H1 (cell line): ENCODE results near the gene CMKLR1. TPM values are rescaled to one million over a fixed set of nuclear protein-coding genes. Genes with fewer than 3 reads are reported as not detected.

ENCODE experiments used
- CTCF ChIA-PET: fragments of 300-600 bp; sonication (Branson Sonifier 250); formaldehyde crosslinking; loops from one replicate; lab custom pipeline; 2021; ENCODE audit not compliant: partially characterized antibody; lab: Charles Lee
- POLR2A ChIA-PET: fragments of 300-600 bp; sonication (Branson Sonifier 250); formaldehyde crosslinking; loops from one replicate; lab custom pipeline; 2021; ENCODE audit warnings: inconsistent platforms; ENCODE audit not compliant: partially characterized antibody; lab: Charles Lee
- DNase-seq, 2 experiments: peaks; one replicate each; pipeline versions ENCODE4 v3.0.0 to v3.0.0-alpha.2; 2010 to 2022; ENCODE audit warnings: low spot score in 2 of 2, low read depth in 1 of 2, mixed read lengths in 1 of 2
- FAIRE-seq: peaks from 2 replicates; lab custom pipeline; 2011; peaks lifted over from hg19 to GRCh38; lab: Jason Lieb, UNC
- H2AFZ ChIP-seq: 2 replicates; pipeline ENCODE4 v1.8.1; 2012; ENCODE audit warnings: low read length, inconsistent platforms
- H2AK5ac ChIP-seq: 2 replicates; pipeline ENCODE4 v1.6.1; 2013; ENCODE audit warnings: low read depth, low read length
- H2BK120ac ChIP-seq: replicated peaks from 2 replicates; pipeline ENCODE3; 2013; ENCODE audit warnings: low read depth, low read length, inconsistent platforms
- H2BK12ac ChIP-seq: 2 replicates; pipeline ENCODE4 v1.6.1; 2013; ENCODE audit warnings: low read depth, low read length
- H2BK15ac ChIP-seq: 2 replicates; pipeline ENCODE4 v1.6.1; 2013; ENCODE audit warnings: low read length
- H2BK20ac ChIP-seq: 2 replicates; pipeline ENCODE4 v1.6.1; 2013; ENCODE audit warnings: low read length
- H2BK5ac ChIP-seq: 2 replicates; pipeline ENCODE4 v1.6.1; 2013; ENCODE audit warnings: low read depth, low read length
- H3K14ac ChIP-seq: 2 replicates; pipeline ENCODE4 v1.6.1; 2013; ENCODE audit warnings: inconsistent platforms; ENCODE audit not compliant: insufficient read length
- H3K18ac ChIP-seq: 2 replicates; pipeline ENCODE4 v1.6.1; 2013; ENCODE audit warnings: low read length; ENCODE audit errors: extremely low read depth
- H3K23ac ChIP-seq: 2 replicates; pipeline ENCODE4 v1.6.1; 2013; ENCODE audit warnings: inconsistent platforms; ENCODE audit not compliant: insufficient read length
- H3K23me2 ChIP-seq: 2 replicates; pipeline ENCODE4 v1.6.1; 2013; ENCODE audit warnings: low read depth, low read length
- H3K27ac ChIP-seq: 2 replicates; pipeline ENCODE4 v1.6.1; 2011; ENCODE audit warnings: low read depth, low read length, inconsistent platforms
- H3K27me3 ChIP-seq, 4 experiments: replicated peaks in 1 of 4; 1 replicate in 1 of 4; 2 replicates in 3 of 4; pipeline versions ENCODE4 v1.6.1 to v1.8.1; 2011 to 2013; ENCODE audit warnings: low read length in 3 of 4, mild to moderate bottlenecking in 3 of 4, inconsistent platforms in 2 of 4, mixed read lengths in 2 of 4, moderate library complexity in 1 of 4; ENCODE audit not compliant: control insufficient read depth in 3 of 4, insufficient read depth in 3 of 4; ENCODE audit errors: extremely low read depth in 1 of 4
- H3K36me3 ChIP-seq, 4 experiments: 2 replicates each; pipeline versions ENCODE4 v1.6.1 to v1.8.1; 2011 to 2013; ENCODE audit warnings: mild to moderate bottlenecking in 4 of 4, low read length in 3 of 4, moderate library complexity in 2 of 4, control low read depth in 1 of 4, inconsistent platforms in 1 of 4; ENCODE audit not compliant: insufficient read depth in 4 of 4, control insufficient read depth in 2 of 4
- H3K4ac ChIP-seq: replicated peaks from 2 replicates; pipeline ENCODE3; 2013; ENCODE audit warnings: low read length, low read depth, mixed read lengths, inconsistent platforms; ENCODE audit not compliant: insufficient read length
- H3K4me1 ChIP-seq, 4 experiments: replicated peaks in 1 of 4; 1 replicate in 1 of 4; 2 replicates in 3 of 4; pipeline versions ENCODE4 v1.6.1 to v1.8.1; 2011 to 2013; ENCODE audit warnings: low read length in 3 of 4, inconsistent platforms in 2 of 4, mixed read lengths in 1 of 4; ENCODE audit not compliant: insufficient read depth in 4 of 4, control insufficient read depth in 3 of 4
- H3K4me2 ChIP-seq, 2 experiments: 2 replicates each; pipeline versions ENCODE4 v1.6.1 to v1.8.1; 2011 to 2013; ENCODE audit warnings: low read depth in 2 of 2, low read length in 2 of 2, control low read depth in 1 of 2, inconsistent platforms in 1 of 2, mild to moderate bottlenecking in 1 of 2; ENCODE audit not compliant: insufficient read depth in 1 of 2
- H3K4me3 ChIP-seq, 4 experiments: fragments of 200-600, 300-600 bp in 1 of 4; sonication (generic), shearing (Covaris generic), sonication (Bioruptor Twin) in 1 of 4; 2 replicates each; pipeline versions ENCODE4 v1.5.1 to v1.8.1; 2011 to 2016; ENCODE audit warnings: low read length in 4 of 4, low read depth in 3 of 4, control low read depth in 2 of 4, inconsistent platforms in 2 of 4, mild to moderate bottlenecking in 2 of 4, mixed read lengths in 1 of 4, moderate library complexity in 1 of 4; ENCODE audit not compliant: insufficient read depth in 2 of 4; ENCODE audit errors: extremely low read depth in 1 of 4
- H3K56ac ChIP-seq: replicated peaks from 2 replicates; pipeline ENCODE3; 2013; ENCODE audit warnings: low read depth, mild to moderate bottlenecking, mixed read lengths, low read length, inconsistent platforms; ENCODE audit not compliant: insufficient read length
- H3K79me1 ChIP-seq: 2 replicates; pipeline ENCODE4 v1.6.1; 2013; ENCODE audit warnings: low read depth, low read length, control low read depth
- H3K79me2 ChIP-seq, 2 experiments: 2 replicates each; pipeline versions ENCODE4 v1.6.1 to v1.8.1; 2012 to 2013; ENCODE audit warnings: low read length in 2 of 2, mild to moderate bottlenecking in 2 of 2, inconsistent platforms in 1 of 2; ENCODE audit not compliant: insufficient read depth in 2 of 2, control insufficient read depth in 1 of 2
- H3K9ac ChIP-seq, 4 experiments: replicated peaks in 1 of 4; 1 replicate in 1 of 4; 2 replicates in 3 of 4; pipeline versions ENCODE4 v1.6.1 to v1.8.1; 2011 to 2013; ENCODE audit warnings: low read depth in 3 of 4, low read length in 3 of 4, control low read depth in 2 of 4, mild to moderate bottlenecking in 2 of 4, moderate library complexity in 2 of 4, inconsistent platforms in 1 of 4; ENCODE audit errors: extremely low read depth in 1 of 4
- H3K9me3 ChIP-seq, 2 experiments: 2 replicates each; pipeline versions ENCODE4 v1.6.1 to v1.8.1; 2012 to 2013; ENCODE audit warnings: mild to moderate bottlenecking in 2 of 2, moderate library complexity in 2 of 2, control low read depth in 1 of 2, inconsistent platforms in 1 of 2, low read depth in 1 of 2, low read length in 1 of 2, mixed read lengths in 1 of 2; ENCODE audit not compliant: insufficient read depth in 2 of 2
- H4K20me1 ChIP-seq, 2 experiments: replicated peaks in 1 of 2; 2 replicates each; pipeline versions ENCODE3 to v1.8.1; 2011 to 2013; ENCODE audit warnings: inconsistent platforms in 2 of 2, low read length in 2 of 2, mild to moderate bottlenecking in 1 of 2; ENCODE audit not compliant: insufficient read depth in 2 of 2, control insufficient read depth in 1 of 2
- H4K5ac ChIP-seq: 2 replicates; pipeline ENCODE4 v1.6.1; 2013; ENCODE audit warnings: low read length, low read depth, mixed read lengths, inconsistent platforms; ENCODE audit not compliant: insufficient read length
- H4K8ac ChIP-seq: 2 replicates; pipeline ENCODE4 v1.8.0; 2013; ENCODE audit warnings: mild to moderate bottlenecking, moderate library complexity, low read length, inconsistent platforms; ENCODE audit not compliant: insufficient read depth; ENCODE audit errors: extremely low read depth
- H4K91ac ChIP-seq: replicated peaks from 2 replicates; pipeline ENCODE3; 2013; ENCODE audit warnings: low read length, mixed read lengths, inconsistent platforms; ENCODE audit not compliant: insufficient read length
- ATF2 ChIP-seq: IDR thresholded peaks from 2 replicates; pipeline ENCODE4 v1.6.1; 2012; ENCODE audit warnings: low read length, inconsistent platforms
- CTCF ChIP-seq, 3 experiments: IDR thresholded peaks; 1 replicate in 2 of 3; 2 replicates in 1 of 3; pipeline versions ENCODE4 v1.5.1 to v1.6.1; 2011; ENCODE audit warnings: low read length in 3 of 3, mild to moderate bottlenecking in 3 of 3, inconsistent platforms in 2 of 3, low read depth in 1 of 3, moderate library complexity in 1 of 3; ENCODE audit not compliant: insufficient read depth in 1 of 3; ENCODE audit errors: control extremely low read depth in 1 of 3
- FOSL1 ChIP-seq: IDR thresholded peaks from 2 replicates; pipeline ENCODE4 v1.6.1; 2011; ENCODE audit warnings: mild to moderate bottlenecking, low read depth, low read length, moderate library complexity; ENCODE audit not compliant: insufficient read depth
- SUZ12 ChIP-seq: fragments of 200-600 bp; sonication (generic); IDR thresholded peaks from 2 replicates; pipeline ENCODE4 v1.6.1; 2012; ENCODE audit warnings: mild to moderate bottlenecking, inconsistent platforms, low read length, moderate library complexity, mixed read lengths
- TEAD4 ChIP-seq: IDR thresholded peaks from 2 replicates; pipeline ENCODE4 v1.6.1; 2012; ENCODE audit warnings: low read depth, low read length, inconsistent platforms, mixed read lengths
- USF2 ChIP-seq: IDR thresholded peaks from 2 replicates; pipeline ENCODE4 v1.6.1; 2011; ENCODE audit warnings: low read length, improper control_type of control experiment
- WGBS, 2 experiments: shearing (Covaris generic) in 1 of 2; methylation state at CpG; one replicate each; pipeline versions ENCODE4 v1.1.6 to v1.1.7; 2013 to 2015; ENCODE audit warnings: low lambda C conversion rate in 2 of 2, mixed read lengths in 2 of 2, inconsistent platforms in 1 of 2, low coverage in 1 of 2, missing lambda C conversion rate in 1 of 2; ENCODE audit not compliant: insufficient replicate concordance in 2 of 2, insufficient coverage in 1 of 2, insufficient read length in 1 of 2; ENCODE audit errors: extremely low coverage in 1 of 2, missing lambda C conversion rate in 1 of 2; 5-methylcytosine and 5-hydroxymethylcytosine counted together
- polyA plus RNA-seq, 7 experiments: library from polyadenylated mRNA; depleted of rRNA in 3 of 7; stranded (reverse) in 5 of 7; unstranded in 2 of 7; fragments of >200 nt in 5 of 7; fragments of 200-250 nt in 2 of 7; gene quantifications; 1 replicate in 5 of 7; 2 replicates in 1 of 7; 4 replicates in 1 of 7; pipeline versions ENCODE4 v1.2.1 to v1.2.3, GENCODE V29; 2011 to 2013; ENCODE audit warnings: missing spikeins in 2 of 7, mixed read lengths in 2 of 7
- total RNA-seq: library from RNA; stranded (reverse); fragmentation: NEBNext Ultra II Directional; extraction: Animal tissue kit (Norgen Biotek cat#: 25700); gene quantifications from 2 replicates; pipeline ENCODE4 v1.2.1, GENCODE V29; 2021

CMKLR1 gene
- total and polyA plus RNA-seq, 2 of the 8 experiments (the other 6 are each of a cell fraction or from before 2014, with no cell fraction given) = 2.1 to 2.8 TPM

- no peak overlapping the region for H2AK5ac ChIP-seq
- H2BK5ac ChIP-seq = no peak overlapping the region
- H3K4me1 ChIP-seq = no peaks in the 10 kb centered on the region
- WGBS, 2 experiments = 82% methylated on average over 2 of the region's 2 CpGs; no CpG with 5 or more reads in 1 of the 2 experiments
- H3K79me2 ChIP-seq = no peaks in the 10 kb centered on the region; a peak in 1 of 4 replicates
- H2BK20ac ChIP-seq = no peak overlapping the region
- no peak overlapping the region for H2BK12ac ChIP-seq
- H3K23ac ChIP-seq = no peak overlapping the region
- no peaks in the 10 kb centered on the region; the same call in 1 of the 2 replicates for H3K23me2 ChIP-seq
- H3K79me1 ChIP-seq = no peaks in the 10 kb centered on the region
- H3K56ac ChIP-seq = no peak overlapping the region
- no peak overlapping the region for H2AFZ ChIP-seq
- H2BK120ac ChIP-seq = no peak overlapping the region
- H4K20me1 ChIP-seq = no peaks in the 10 kb centered on the region
- POLR2A ChIA-PET = no interaction called here
- TF ChIP-seq TEAD4 (no peak), CTCF (IDR thresholded peaks at IDR 0.05; ENCODE audit: control extremely low read depth in 1 of 3, insufficient read depth in 1 of 3, low read depth in 1 of 3, low read length in 3 of 3) (no peak), SUZ12 (no peak), FOSL1 (no peak), ATF2 (no peak), USF2 (no peak)
- TF ChIP-seq, all 59 proteins: peak for 0
- DNase-seq = no peak
- no peak overlapping the region for H3K27ac ChIP-seq
- H4K5ac ChIP-seq = no peak overlapping the region
- no peak overlapping the region for H2BK15ac ChIP-seq
- no peak for FAIRE-seq
- no peak overlapping the region for H3K9ac ChIP-seq
- H3K18ac ChIP-seq = no peak overlapping the region
- H4K8ac ChIP-seq = no peak overlapping the region
- H3K14ac ChIP-seq = no peak overlapping the region
- H3K4ac ChIP-seq = no peak overlapping the region
- H3K4me3 ChIP-seq = no peak overlapping the region
- H3K27me3 ChIP-seq = no peaks in the 10 kb centered on the region
- CTCF ChIA-PET = interaction anchor here (1.0 to 2.5 kb wide), 6 partner anchors 20 to 278 kb away, joined by 3 to 8 read pairs (median 4); no protein-coding TSS in a partner anchor
- no peaks in the 10 kb centered on the region for H3K36me3 ChIP-seq
- no peak overlapping the region for H3K4me2 ChIP-seq
- H3K9me3 ChIP-seq = no peaks in the 10 kb centered on the region; a peak in 1 of 4 replicates
- H4K91ac ChIP-seq = no peak overlapping the region
These were observed 68.9 kb downstream of the CMKLR1 start for GRCh38 chr12:108270035-108270848.
